Thoracic aorta (tissue), 2 donors: ENCODE measurements around the gene VWC2. TPM values are rescaled to one million over a fixed set of nuclear protein-coding genes. Genes with fewer than 3 reads are reported as not detected.

Experiments used
- ATAC-seq: fragments of 150-250 bp; one replicate; pipeline ENCODE4 v1.8.0; 2017; ENCODE audit warnings: low read depth; ENCODE audit not compliant: insufficient number of reproducible peaks, low FRiP score
- DNase-seq: peaks from one replicate; pipeline ENCODE4 v3.0.0-alpha.2; 2020; ENCODE audit warnings: low spot score
- H3K27ac ChIP-seq, 2 donors: fragments of 200-600 bp; sonication (generic); 1 replicate in 1 of 2; 2 replicates in 1 of 2; pipeline ENCODE4 v1.5.1; 2016; ENCODE audit warnings: mild to moderate bottlenecking in 2 of 2, moderate library complexity in 2 of 2
- H3K27me3 ChIP-seq: fragments of 200-600 bp; sonication (generic); replicated peaks from 2 replicates; pipeline ENCODE4 v1.6.0; 2016; ENCODE audit warnings: mild to moderate bottlenecking; ENCODE audit not compliant: insufficient read depth
- H3K36me3 ChIP-seq: fragments of 200-600 bp; sonication (generic); one replicate; pipeline ENCODE4 v1.5.1; 2016
- H3K4me1 ChIP-seq, 2 donors: fragments of 200-600 bp; sonication (generic); 1 replicate in 1 of 2; 2 replicates in 1 of 2; pipeline versions ENCODE4 v1.5.1 to v1.6.0; 2016; ENCODE audit warnings: low read depth in 2 of 2, mild to moderate bottlenecking in 1 of 2; ENCODE audit not compliant: control insufficient read depth in 1 of 2
- H3K4me3 ChIP-seq: fragments of 200-600 bp; sonication (generic); 2 replicates; pipeline ENCODE4 v1.5.1; 2016; ENCODE audit warnings: mild to moderate bottlenecking
- H3K9me3 ChIP-seq: fragments of 200-600 bp; sonication (generic); 2 replicates; pipeline ENCODE4 v1.5.1; 2016
- CTCF ChIP-seq: fragments of 200-600 bp; sonication (generic); IDR thresholded peaks from one replicate; pipeline ENCODE4 v1.5.1; 2019; ENCODE audit warnings: antibody characterized with exemption
- total RNA-seq, 2 donors: library from RNA; depleted of rRNA; stranded (reverse); fragments of >200 nt; gene quantifications; one replicate each; pipeline versions ENCODE4 v1.1.0 to v1.2.3, GENCODE V29; 2016

The VWC2 gene
- total RNA-seq, 2 donors from 2014 or later: 0.14 TPM; not detected in 1

GRCh38 chr7:49927631-49928030, 154.2 kb downstream of the VWC2 start:
- no peaks in the 10 kb centered on the region for H3K27me3 ChIP-seq
- no peak for TF ChIP-seq CTCF
- H3K27ac ChIP-seq: no peak overlapping the region
- H3K4me3 ChIP-seq: no peak overlapping the region
- no peak for ATAC-seq
- no peaks in the 10 kb centered on the region for H3K36me3 ChIP-seq
- no peaks in the 10 kb centered on the region for H3K4me1 ChIP-seq
- DNase-seq: no peak
- H3K9me3 ChIP-seq: no peaks in the 10 kb centered on the region

- H3K9me3 ChIP-seq: no peaks in the 10 kb centered on the region
- no peak overlapping the region for H3K4me3 ChIP-seq
- DNase-seq: no peak
- H3K27ac ChIP-seq: no peak overlapping the region
- no peak for TF ChIP-seq CTCF
- no peaks in the 10 kb centered on the region for H3K27me3 ChIP-seq
- no peak for ATAC-seq
- no peaks in the 10 kb centered on the region for H3K36me3 ChIP-seq
- no peaks in the 10 kb centered on the region for H3K4me1 ChIP-seq
Measured at GRCh38 chr7:49928787-49929186, 155.3 kb downstream of the VWC2 start.

- Histone ChIP-seq H3K9me3 (no peaks in the 10 kb centered on the region), H3K4me1 (no peaks in the 10 kb centered on the region), H3K36me3 (no peaks in the 10 kb centered on the region), H3K4me3 (no peak overlapping the region), H3K27ac (no peak overlapping the region), H3K27me3 (no peaks in the 10 kb centered on the region)
- no peak for TF ChIP-seq CTCF
- no peak for ATAC-seq
- DNase-seq: no peak
Measured at GRCh38 chr7:49931627-49932026, 158.2 kb downstream of the VWC2 start.

- ATAC-seq: no peak
Measured at GRCh38 chr7:49937608-49938007, 164.2 kb downstream of the VWC2 start.

More at GRCh38 chr7:49937608-49938007, 164.2 kb downstream of the VWC2 start:
- Histone ChIP-seq H3K9me3 (no peaks in the 10 kb centered on the region), H3K4me1 (no peaks in the 10 kb centered on the region), H3K27ac (no peak overlapping the region), H3K27me3 (no peaks in the 10 kb centered on the region), H3K36me3 (no peaks in the 10 kb centered on the region), H3K4me3 (no peak overlapping the region)
- TF ChIP-seq CTCF: no peak
- DNase-seq: no peak
